Measurements from ENCODE around the gene CDC26. TPM values are rescaled to one million over a fixed set of nuclear protein-coding genes. Genes with fewer than 3 reads are reported as not detected.

The CDC26 gene
- total RNA-seq, 1 donor from 2014 or later, result 25.3 TPM

- H3K4me1 ChIP-seq, result no peaks in the 10 kb centered on the region
- intact Hi-C loops (cut with DNase I), result no loop called here
- no peak for TF ChIP-seq POLR2AphosphoS5 (IDR thresholded peaks at IDR 0.05; ENCODE audit: insufficient read depth in 1 of 2, low read depth in 1 of 2)
- TF ChIP-seq POLR2A (IDR thresholded peaks at IDR 0.05), result no peak
- no peak for TF ChIP-seq CTCF (IDR thresholded peaks at IDR 0.05)
- H3K27ac ChIP-seq, result no peak overlapping the region
- no peak for DNase-seq (ENCODE audit: extremely low spot score in 2 of 2)
- H3K9me3 ChIP-seq, result no peaks in the 10 kb centered on the region
- H3K36me3 ChIP-seq, result no peaks in the 10 kb centered on the region
- no peak overlapping the region for H3K4me3 ChIP-seq
- H3K27me3 ChIP-seq, result no peaks in the 10 kb centered on the region
Measured at GRCh38 chr9:113310538-113310937, 35.2 kb upstream of the CDC26 start.

- Histone ChIP-seq H3K4me3 (no peak overlapping the region), H3K27me3 (no peaks in the 10 kb centered on the region), H3K4me1 (no peaks in the 10 kb centered on the region), H3K36me3 (no peaks in the 10 kb centered on the region), H3K27ac (no peak overlapping the region), H3K9me3 (no peaks in the 10 kb centered on the region)
- intact Hi-C loops (cut with DNase I), result no loop called here
- no peak for DNase-seq (ENCODE audit: extremely low spot score in 2 of 2)
- peak in 2 of 3 experiments; percentile 21 to 40 for TF ChIP-seq CTCF (IDR thresholded peaks at IDR 0.05)
- TF ChIP-seq POLR2A (IDR thresholded peaks at IDR 0.05), result no peak
Measured at GRCh38 chr9:113309204-113309813, 33.9 kb upstream of the CDC26 start.

GRCh38 chr9:113307396-113307975 lies 32.1 kb upstream of the CDC26 start:
- Histone ChIP-seq H3K27me3 (no peaks in the 10 kb centered on the region), H3K4me1 (no peaks in the 10 kb centered on the region), H3K4me3 (no peak overlapping the region), H3K27ac (no peak overlapping the region), H3K36me3 (no peaks in the 10 kb centered on the region), H3K9me3 (no peaks in the 10 kb centered on the region)
- DNase-seq (ENCODE audit: extremely low spot score in 2 of 2), result no peak
- TF ChIP-seq POLR2AphosphoS5 (IDR thresholded peaks at IDR 0.05; ENCODE audit: insufficient read depth in 1 of 2, low read depth in 1 of 2) (no peak), POLR2A (IDR thresholded peaks at IDR 0.05) (no peak), CTCF (IDR thresholded peaks at IDR 0.05) (no peak)
- intact Hi-C loops (cut with DNase I), result no loop called here

GRCh38 chr9:113306566-113306965 lies 31.2 kb upstream of the CDC26 start:
- Histone ChIP-seq H3K4me1 (no peaks in the 10 kb centered on the region), H3K27ac (no peak overlapping the region), H3K9me3 (no peaks in the 10 kb centered on the region), H3K4me3 (no peak overlapping the region), H3K27me3 (no peaks in the 10 kb centered on the region), H3K36me3 (no peaks in the 10 kb centered on the region)
- DNase-seq (ENCODE audit: extremely low spot score in 2 of 2), result no peak
- intact Hi-C loops (cut with DNase I), result no loop called here
- no peak for TF ChIP-seq CTCF (IDR thresholded peaks at IDR 0.05)
- TF ChIP-seq POLR2A (IDR thresholded peaks at IDR 0.05), result no peak
- TF ChIP-seq POLR2AphosphoS5 (IDR thresholded peaks at IDR 0.05; ENCODE audit: insufficient read depth in 1 of 2, low read depth in 1 of 2), result no peak

- no peaks in the 10 kb centered on the region for H3K36me3 ChIP-seq
- TF ChIP-seq CTCF (IDR thresholded peaks at IDR 0.05) (no peak), POLR2AphosphoS5 (IDR thresholded peaks at IDR 0.05; ENCODE audit: insufficient read depth in 1 of 2, low read depth in 1 of 2) (no peak), POLR2A (IDR thresholded peaks at IDR 0.05) (no peak)
- H3K9me3 ChIP-seq, result no peaks in the 10 kb centered on the region
- H3K4me3 ChIP-seq, result no peak within 1 kb of the TSS
- no peaks in the 10 kb centered on the region for H3K27me3 ChIP-seq
- no peak within 1 kb of the TSS for H3K27ac ChIP-seq
- no peaks in the 10 kb centered on the region for H3K4me1 ChIP-seq
- no peak for DNase-seq (ENCODE audit: extremely low spot score in 2 of 2)
- intact Hi-C loops (cut with DNase I), result no loop called here
Measured at GRCh38 chr9:113302792-113303418, 27.5 kb upstream of the CDC26 start, which contains the start of gene RNF183. TSS of gene RNF183 (minus strand) at chr9:113303376. CDS start at chr9:113298184, 5,192 bp downstream.

All from vagina (tissue), 2 donors.